GM21515 (cell line): ENCODE data around the gene ZFAND2B.

Experiments used
- ATAC-seq: cut with Tn5 transposase; IDR thresholded peaks from one replicate; pipeline ENCODE4 v1.9.1; 2021; ENCODE audit not compliant: unreplicated experiment

The ZFAND2B gene

GRCh38 chr2:219204425-219205164 lies 2.0 kb upstream of the ZFAND2B start:
- ATAC-seq, result no peak

GRCh38 chr2:219205165-219205538 lies 1.4 kb upstream of the ZFAND2B start:
- ATAC-seq, result no peak

- no peak for ATAC-seq
These were observed 628 bp upstream of the ZFAND2B start for GRCh38 chr2:219205981-219206327.

GRCh38 chr2:219207134-219207883 lies 727 bp downstream of the ZFAND2B start:
- ATAC-seq, result no peak

- ATAC-seq, result no peak
These were observed 1.5 kb downstream of the ZFAND2B start for GRCh38 chr2:219207884-219208740.

- no peak for ATAC-seq
These were observed 2.9 kb downstream of the ZFAND2B start for GRCh38 chr2:219209236-219210195.

- no peak for ATAC-seq
These were observed 3.8 kb downstream of the ZFAND2B start for GRCh38 chr2:219210196-219210885.

GRCh38 chr2:219210886-219211362 lies 4.3 kb downstream of the ZFAND2B start:
- ATAC-seq, result no peak

- no peak for ATAC-seq
These were observed 6.4 kb downstream of the ZFAND2B start for GRCh38 chr2:219213026-219213415.

GRCh38 chr2:219213486-219214071 lies 7.0 kb downstream of the ZFAND2B start:
- no peak for ATAC-seq

- no peak for ATAC-seq
These were observed 7.6 kb downstream of the ZFAND2B start for GRCh38 chr2:219214141-219214540.

GRCh38 chr2:219214786-219215185 lies 8.2 kb downstream of the ZFAND2B start:
- ATAC-seq, result no peak

GRCh38 chr2:219215871-219216534 lies 9.4 kb downstream of the ZFAND2B start:
- ATAC-seq, result no peak

- ATAC-seq, result no peak
These were observed 9.9 kb downstream of the ZFAND2B start for GRCh38 chr2:219216535-219216915.

GRCh38 chr2:219218217-219218731 lies 11.7 kb downstream of the ZFAND2B start:
- peak; percentile 25 for ATAC-seq

GRCh38 chr2:219218732-219219701 lies 12.4 kb downstream of the ZFAND2B start, which contains the start of gene ABCB6:
ABCB6 (minus strand) TSS chr2:219218958; CDS start chr2:219218673, 285 bp downstream.
- peak; percentile 72 for ATAC-seq

- no peak for ATAC-seq
These were observed 13.4 kb downstream of the ZFAND2B start for GRCh38 chr2:219219784-219220532.
